HEK293 (cell line): ENCODE measurements around the gene KCNK3.

Source experiments
- CTCF ChIA-PET: fragments of 350-600 bp; formaldehyde crosslinking; extraction: SDS; loops from one replicate; lab custom pipeline; 2021; ENCODE audit warnings: antibody characterized with exemption; lab: Yijun Ruan, JAX
- POLR2A ChIA-PET: fragments of 300-600 bp; formaldehyde crosslinking; extraction: SDS; loops from one replicate; lab custom pipeline; 2020; ENCODE audit warnings: antibody characterized with exemption, inconsistent platforms; lab: Yijun Ruan, JAX
- H3K27ac ChIP-seq: fragments of 200-500 bp; sonication (Bioruptor generic); 2 replicates; pipeline ENCODE4 v1.5.1; 2014; ENCODE audit warnings: low read depth, low read length, control low read depth, inconsistent platforms; ENCODE audit errors: extremely low read depth
- H3K36me3 ChIP-seq, 2 experiments: fragments of 200-500 bp in 1 of 2; sonication (Bioruptor generic) in 1 of 2; 1 replicate in 1 of 2; 2 replicates in 1 of 2; pipeline ENCODE4 v1.5.1; 2014 to 2017; ENCODE audit warnings: inconsistent platforms in 2 of 2, low read length in 2 of 2; ENCODE audit not compliant: control insufficient read depth in 2 of 2, insufficient read depth in 1 of 2
- H3K4me1 ChIP-seq: fragments of 200-500 bp; sonication (Bioruptor generic); 2 replicates; pipeline ENCODE4 v1.5.1; 2014; ENCODE audit warnings: mild to moderate bottlenecking, low read length, inconsistent platforms; ENCODE audit not compliant: control insufficient read depth, insufficient read depth
- H3K4me3 ChIP-seq: 2 replicates; pipeline ENCODE4 v1.5.1; 2011; ENCODE audit warnings: low read depth, mild to moderate bottlenecking, control low read depth, low read length, moderate library complexity
- H3K9me3 ChIP-seq: fragments of 200-500 bp; sonication (Bioruptor generic); 2 replicates; pipeline ENCODE4 v1.5.1; 2014; ENCODE audit warnings: low read depth, low read length, inconsistent platforms; ENCODE audit not compliant: control insufficient read depth, insufficient read depth
- GLI4 ChIP-seq: fragments of 450-650 bp; formaldehyde crosslinking; IDR thresholded peaks from 2 replicates; pipeline ENCODE4 v1.5.1; 2016; ENCODE audit warnings: missing biosample characterization, missing genetic modification characterization
- MEIS1 ChIP-seq: sonication (generic); formaldehyde crosslinking; IDR thresholded peaks from 2 replicates; pipeline ENCODE4 v1.8.1; 2022; ENCODE audit warnings: missing genetic modification reagents, mild to moderate bottlenecking, borderline replicate concordance
- TRIM28 ChIP-seq: IDR thresholded peaks from 2 replicates; pipeline ENCODE4 v1.6.1; 2011; ENCODE audit warnings: low read length, control low read depth, borderline replicate concordance
- TSHZ1 ChIP-seq: fragments of 450-650 bp; formaldehyde crosslinking; IDR thresholded peaks from 2 replicates; pipeline ENCODE4 v1.5.1; 2016; ENCODE audit warnings: missing biosample characterization, missing genetic modification characterization, borderline replicate concordance
- ZBTB10 ChIP-seq: fragments of 450-650 bp; formaldehyde crosslinking; IDR thresholded peaks from 2 replicates; pipeline ENCODE4 v1.5.1; 2016; ENCODE audit warnings: missing biosample characterization, missing genetic modification characterization
- ZFP3 ChIP-seq: fragments of 450-650 bp; formaldehyde crosslinking; IDR thresholded peaks from 2 replicates; pipeline ENCODE4 v1.5.1; 2016; ENCODE audit warnings: low read depth, missing biosample characterization, missing genetic modification characterization
- ZNF2 ChIP-seq: fragments of 450-650 bp; formaldehyde crosslinking; IDR thresholded peaks from 2 replicates; pipeline ENCODE4 v1.5.1; 2016; ENCODE audit warnings: missing biosample characterization, missing genetic modification characterization
- ZNF23 ChIP-seq: fragments of 450-650 bp; formaldehyde crosslinking; IDR thresholded peaks from 2 replicates; pipeline ENCODE4 v1.5.1; 2016; ENCODE audit warnings: missing biosample characterization, missing genetic modification characterization, borderline replicate concordance
- ZNF302 ChIP-seq: fragments of 450-650 bp; formaldehyde crosslinking; IDR thresholded peaks from 2 replicates; pipeline ENCODE4 v1.5.1; 2016; ENCODE audit warnings: missing biosample characterization, missing genetic modification characterization, low read depth
- ZNF350 ChIP-seq: fragments of 450-650 bp; formaldehyde crosslinking; IDR thresholded peaks from 2 replicates; pipeline ENCODE4 v1.5.0; 2017; ENCODE audit warnings: missing biosample characterization, mild to moderate bottlenecking, missing genetic modification characterization
- ZNF433 ChIP-seq: fragments of 450-650 bp; formaldehyde crosslinking; IDR thresholded peaks from 2 replicates; pipeline ENCODE4 v1.5.1; 2016; ENCODE audit warnings: missing biosample characterization, missing genetic modification characterization, low read depth
- ZNF513 ChIP-seq: fragments of 450-650 bp; IDR thresholded peaks from 2 replicates; pipeline ENCODE4 v1.5.1; 2018; ENCODE audit warnings: missing biosample characterization, missing genetic modification characterization
- ZNF518A ChIP-seq: fragments of 450-650 bp; formaldehyde crosslinking; conservative IDR thresholded peaks from 2 replicates; pipeline ENCODE4 v1.5.1; 2016; ENCODE audit warnings: low read depth, missing biosample characterization, missing genetic modification characterization
- ZNF692 ChIP-seq: fragments of 450-650 bp; formaldehyde crosslinking; IDR thresholded peaks from 2 replicates; pipeline ENCODE4 v1.5.1; 2016; ENCODE audit warnings: missing biosample characterization, missing genetic modification characterization
- ZNF747 ChIP-seq: fragments of 450-650 bp; formaldehyde crosslinking; IDR thresholded peaks from 2 replicates; pipeline ENCODE4 v1.5.1; 2016; ENCODE audit warnings: missing biosample characterization, missing genetic modification characterization
- ZNF768 ChIP-seq: fragments of 450-650 bp; formaldehyde crosslinking; IDR thresholded peaks from 2 replicates; pipeline ENCODE4 v1.5.1; 2018; ENCODE audit warnings: missing biosample characterization, mild to moderate bottlenecking, missing genetic modification characterization
- ZSCAN16 ChIP-seq: fragments of 450-650 bp; formaldehyde crosslinking; IDR thresholded peaks from 2 replicates; pipeline ENCODE4 v1.5.1; 2016; ENCODE audit warnings: missing biosample characterization, missing genetic modification characterization

The KCNK3 gene

GRCh38 chr2:26653207-26654060 is 39.1 kb upstream of the KCNK3 start (continued):
- TF ChIP-seq ZFP3 (tag by site-specific recombination): no peak
- TF ChIP-seq ZNF768 (tag by site-specific recombination): no peak
- TF ChIP-seq ZNF350 (tag by site-specific recombination): no peak

- no peak for TF ChIP-seq ZNF513 (tag by site-specific recombination)
- no peak for TF ChIP-seq ZSCAN16 (tag by site-specific recombination)
- no peak for TF ChIP-seq ZNF302 (tag by site-specific recombination)
- TF ChIP-seq TRIM28: no peak
- no peak for TF ChIP-seq MEIS1 (CRISPR knock-in tag)
- TF ChIP-seq ZBTB10 (tag by site-specific recombination): no peak
- no peak for TF ChIP-seq ZNF518A (tag by site-specific recombination)
- TF ChIP-seq TSHZ1 (tag by site-specific recombination): no peak
- no peak for TF ChIP-seq ZNF433 (tag by site-specific recombination)
- no peak for TF ChIP-seq ZNF2 (tag by site-specific recombination)
- TF ChIP-seq ZNF23 (tag by site-specific recombination): no peak
- TF ChIP-seq GLI4 (tag by site-specific recombination): no peak
- TF ChIP-seq ZNF747 (tag by site-specific recombination): no peak
- TF ChIP-seq ZNF692 (tag by site-specific recombination): no peak
- CTCF ChIA-PET: interaction anchor here (0.8 kb wide), 1 partner anchor 76 kb away, joined by 3 read pairs; no protein-coding TSS in a partner anchor
- Histone ChIP-seq H3K27ac (no peak overlapping the region), H3K9me3 (no peaks in the 10 kb centered on the region), H3K4me1 (no peaks in the 10 kb centered on the region), H3K4me3 (no peak overlapping the region), H3K36me3 (no peaks in the 10 kb centered on the region)
- POLR2A ChIA-PET: no interaction called here
Observed at GRCh38 chr2:26654061-26654340, 38.5 kb upstream of the KCNK3 start.
